Measurements from ENCODE around the gene GATAD1.
"Not testable (repeated sequence)": the region's sequence is repeated elsewhere in the genome, so short reads cannot be mapped to it uniquely, and the experiment has no call there.

Gene GATAD1

GRCh38 chr7:92466682-92467081 is 19.4 kb downstream of the GATAD1 start:
- no peak overlapping the region for H3K4me3 ChIP-seq (ENCODE audit: insufficient read depth, low read length, poor library complexity, severe bottlenecking)
- H3K27ac ChIP-seq (ENCODE audit: low read depth, low read length): no peak overlapping the region
- no peak overlapping the region for H3K4me2 ChIP-seq (ENCODE audit: low read depth, low read length, poor library complexity, severe bottlenecking)
- H3K9ac ChIP-seq (ENCODE audit: low read length): no peak overlapping the region
- H3F3A ChIP-seq (ENCODE audit: insufficient read depth): no peaks in the 10 kb centered on the region
- no peaks in the 10 kb centered on the region for H3K79me2 ChIP-seq (ENCODE audit: insufficient read depth, low read length)
- TF ChIP-seq EZH2phosphoT487 (conservative IDR thresholded peaks at IDR 0.05; ENCODE audit: low read length): no peak
- no peaks in the 10 kb centered on the region for H3K36me3 ChIP-seq (ENCODE audit: low read length)
- H3K9me3 ChIP-seq (ENCODE audit: insufficient read depth, low read length): no peaks in the 10 kb centered on the region
- no peak overlapping the region for H2AFZ ChIP-seq (ENCODE audit: low read depth, low read length, severe bottlenecking)
- H3K9me2 ChIP-seq (replicated peaks; ENCODE audit: insufficient read depth, low read length): no peaks in the 10 kb centered on the region
- no peaks in the 10 kb centered on the region for H4K20me1 ChIP-seq (ENCODE audit: low read depth, low read length)
- H3K27me3 ChIP-seq (ENCODE audit: low read length): no peaks in the 10 kb centered on the region

- H3F3A ChIP-seq (ENCODE audit: insufficient read depth); H3K4me2 ChIP-seq (ENCODE audit: low read depth, low read length, poor library complexity, severe bottlenecking); H3K9ac ChIP-seq (ENCODE audit: low read length); H3K27ac ChIP-seq (ENCODE audit: low read depth, low read length); H3K36me3 ChIP-seq (ENCODE audit: low read length); H2AFZ ChIP-seq (ENCODE audit: low read depth, low read length, severe bottlenecking); H4K20me1 ChIP-seq (ENCODE audit: low read depth, low read length); H3K27me3 ChIP-seq (ENCODE audit: low read length); H3K9me2 ChIP-seq (replicated peaks; ENCODE audit: insufficient read depth, low read length); H3K9me3 ChIP-seq (ENCODE audit: insufficient read depth, low read length); H3K79me2 ChIP-seq (ENCODE audit: insufficient read depth, low read length); H3K4me3 ChIP-seq (ENCODE audit: insufficient read depth, low read length, poor library complexity, severe bottlenecking): not testable (repeated sequence)
Measured at GRCh38 chr7:92468589-92468988, 21.3 kb downstream of the GATAD1 start.

- H3K4me2 ChIP-seq (ENCODE audit: low read depth, low read length, poor library complexity, severe bottlenecking); H2AFZ ChIP-seq (ENCODE audit: low read depth, low read length, severe bottlenecking); H3K27ac ChIP-seq (ENCODE audit: low read depth, low read length); H3K9me2 ChIP-seq (replicated peaks; ENCODE audit: insufficient read depth, low read length); H3K79me2 ChIP-seq (ENCODE audit: insufficient read depth, low read length); H3F3A ChIP-seq (ENCODE audit: insufficient read depth); H3K27me3 ChIP-seq (ENCODE audit: low read length); H3K4me3 ChIP-seq (ENCODE audit: insufficient read depth, low read length, poor library complexity, severe bottlenecking); H3K36me3 ChIP-seq (ENCODE audit: low read length); H3K9me3 ChIP-seq (ENCODE audit: insufficient read depth, low read length); H3K9ac ChIP-seq (ENCODE audit: low read length); H4K20me1 ChIP-seq (ENCODE audit: low read depth, low read length): not testable (repeated sequence)
Measured at GRCh38 chr7:92473989-92474388, 26.7 kb downstream of the GATAD1 start.

- not testable (repeated sequence) for H3K36me3 ChIP-seq (ENCODE audit: low read length); H3K4me2 ChIP-seq (ENCODE audit: low read depth, low read length, poor library complexity, severe bottlenecking); H3K9me2 ChIP-seq (replicated peaks; ENCODE audit: insufficient read depth, low read length); H3K27ac ChIP-seq (ENCODE audit: low read depth, low read length); H3K9me3 ChIP-seq (ENCODE audit: insufficient read depth, low read length); H3K4me3 ChIP-seq (ENCODE audit: insufficient read depth, low read length, poor library complexity, severe bottlenecking); H3F3A ChIP-seq (ENCODE audit: insufficient read depth); H3K79me2 ChIP-seq (ENCODE audit: insufficient read depth, low read length); H4K20me1 ChIP-seq (ENCODE audit: low read depth, low read length); H3K27me3 ChIP-seq (ENCODE audit: low read length); H2AFZ ChIP-seq (ENCODE audit: low read depth, low read length, severe bottlenecking); H3K9ac ChIP-seq (ENCODE audit: low read length)
Measured at GRCh38 chr7:92475261-92475770, 28.0 kb downstream of the GATAD1 start.

- H3K9ac ChIP-seq (ENCODE audit: low read length); H3K79me2 ChIP-seq (ENCODE audit: insufficient read depth, low read length); H3K27me3 ChIP-seq (ENCODE audit: low read length); H2AFZ ChIP-seq (ENCODE audit: low read depth, low read length, severe bottlenecking); H3K27ac ChIP-seq (ENCODE audit: low read depth, low read length); H3K4me2 ChIP-seq (ENCODE audit: low read depth, low read length, poor library complexity, severe bottlenecking); H3F3A ChIP-seq (ENCODE audit: insufficient read depth); H3K36me3 ChIP-seq (ENCODE audit: low read length); H4K20me1 ChIP-seq (ENCODE audit: low read depth, low read length); H3K4me3 ChIP-seq (ENCODE audit: insufficient read depth, low read length, poor library complexity, severe bottlenecking); H3K9me3 ChIP-seq (ENCODE audit: insufficient read depth, low read length); H3K9me2 ChIP-seq (replicated peaks; ENCODE audit: insufficient read depth, low read length): not testable (repeated sequence)
Measured at GRCh38 chr7:92475851-92476590, 28.7 kb downstream of the GATAD1 start.

DNA sequence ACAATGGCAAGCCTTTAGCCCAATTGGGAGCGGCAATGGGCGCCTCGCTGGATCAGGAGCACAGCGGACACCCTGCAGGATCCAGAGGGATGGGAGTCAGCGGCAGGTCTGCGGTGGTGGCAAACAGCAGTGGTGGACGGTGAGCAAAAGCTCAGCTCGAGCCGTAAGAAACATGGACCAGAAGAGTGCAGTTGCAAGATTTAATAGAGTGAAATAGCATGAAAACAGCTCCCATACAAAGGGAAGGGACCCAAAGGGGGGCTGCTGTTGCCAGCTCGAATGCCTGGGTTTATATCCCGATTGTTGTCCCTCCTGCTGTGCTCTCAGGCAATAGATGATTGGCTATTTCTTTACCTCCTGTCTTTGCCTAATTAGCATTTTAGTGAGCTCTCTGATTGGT is 30.4 kb downstream of the GATAD1 start, which contains the start of gene ERVW-1:
TSS of gene ERVW-1 (minus strand) at position 266 of the 400 bp plus-strand sequence. CDS start 7,565 bp downstream, outside the sequence.
- not testable (repeated sequence) for H3K27me3 ChIP-seq (ENCODE audit: low read length); H3K36me3 ChIP-seq (ENCODE audit: low read length); H3K9me2 ChIP-seq (replicated peaks; ENCODE audit: insufficient read depth, low read length); H3K9ac ChIP-seq (ENCODE audit: low read length); H3K4me2 ChIP-seq (ENCODE audit: low read depth, low read length, poor library complexity, severe bottlenecking); H3K27ac ChIP-seq (ENCODE audit: low read depth, low read length); H2AFZ ChIP-seq (ENCODE audit: low read depth, low read length, severe bottlenecking); H4K20me1 ChIP-seq (ENCODE audit: low read depth, low read length); H3F3A ChIP-seq (ENCODE audit: insufficient read depth); H3K4me3 ChIP-seq (ENCODE audit: insufficient read depth, low read length, poor library complexity, severe bottlenecking); H3K79me2 ChIP-seq (ENCODE audit: insufficient read depth, low read length); H3K9me3 ChIP-seq (ENCODE audit: insufficient read depth, low read length)
